Right ventricle myocardium superior (tissue), 1 donor: ENCODE data around the gene TFIP11. TPM values are rescaled to one million over a fixed set of nuclear protein-coding genes. Genes with fewer than 3 reads are reported as not detected.

Experiments used
- ATAC-seq: fragments of 200-7000 bp; cut with Tn5 transposase; one replicate; pipeline ENCODE4 v1.9.1; 2020; ENCODE audit warnings: mild to moderate bottlenecking; ENCODE audit not compliant: poor library complexity
- DNase-seq: peaks from one replicate; pipeline ENCODE4 v3.0.0-alpha.2; 2020
- intact Hi-C: fragments of 100-400 bp; cut with DNase I; formaldehyde crosslinking; loops from one replicate; pipeline ENCODE4 v1.11.2; 2022
- microRNA-seq: library from miRNA; unstranded; fragments of <30 nt; microRNA quantifications from one replicate; pipeline ENCODE4 v1.2.0, GENCODE V29; 2020
- total RNA-seq: library from RNA; stranded (reverse); fragmentation: NEBNext Ultra II Directional; extraction: Animal tissue kit (Norgen Biotek cat#: 25700); gene quantifications from one replicate; pipeline ENCODE4 v1.2.1, GENCODE V29; 2021
- donor health status: DM: no; HTN: yes; CAD: no; lungs with severe emphysema.

Gene TFIP11
- total RNA-seq, 1 donor from 2014 or later, result 23.9 TPM

- no peak for DNase-seq
- ATAC-seq, result no peak
- intact Hi-C loops, result no loop called here
Measured at GRCh38 chr22:26442086-26442756, 70.1 kb downstream of the TFIP11 start.

Small RNA genes lying within 50 kb of the gene (microRNA-seq; reads per million reads assigned to microRNA genes)
- 2.3 reads per million for gene MIR548J

Other genes with a start within 250 kb of the TFIP11 start
- not detected for gene ASPHD2, start 83.2 kb downstream of the TFIP11 start, total RNA-seq
- gene HPS4, start 28.7 kb downstream of the TFIP11 start, total RNA-seq, result 8.3 TPM
- gene SRRD, start 28.6 kb downstream of the TFIP11 start, total RNA-seq, result 23.2 TPM
- 30.1 TPM for gene TPST2, start 77.7 kb upstream of the TFIP11 start, total RNA-seq
- 0.65 TPM for gene CRYBB1, start 105.6 kb upstream of the TFIP11 start, total RNA-seq
- gene CRYBA4, start 109.5 kb upstream of the TFIP11 start, total RNA-seq, result not detected
- 0.48 TPM for gene MIAT, start 145.1 kb upstream of the TFIP11 start, total RNA-seq